Measurements from ENCODE around the gene TRIM33. TPM values are rescaled to one million over a fixed set of nuclear protein-coding genes. Genes with fewer than 3 reads are reported as not detected.

Gene TRIM33
- total RNA-seq, 4 donors from 2014 or later, result 50.8 to 68.2 (median 53.4) TPM

DNA sequence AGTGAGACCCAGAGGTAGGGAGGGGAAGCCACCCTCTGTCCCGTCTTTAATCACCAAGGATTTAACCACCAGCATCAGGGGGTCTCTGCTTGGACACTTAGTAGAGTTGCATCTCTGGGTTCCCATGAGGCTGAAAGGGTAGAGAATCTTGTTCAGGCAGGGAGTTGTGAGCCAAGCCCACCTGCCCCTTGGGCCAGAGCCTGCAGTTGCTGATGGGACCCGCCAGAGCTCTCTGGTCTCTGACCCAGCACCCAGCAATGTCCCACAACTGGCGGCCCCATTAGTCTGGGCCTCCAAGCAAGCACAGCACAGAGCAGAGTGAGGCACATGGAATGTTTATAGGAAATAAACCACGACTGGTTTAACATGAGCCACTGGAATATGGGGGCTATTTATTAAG lies 166.3 kb downstream of the TRIM33 start:
- Histone ChIP-seq H3K9me3 (no peaks in the 10 kb centered on the region), H3K27me3 (no peaks in the 10 kb centered on the region), H3K4me1 (peaks cover 0 to 13% (median 8%) of the 10 kb centered on the region in 4 donors), H3K4me3 (no peak overlapping the region), H3K36me3 (no peaks in the 10 kb centered on the region), H3K27ac (no peak overlapping the region)
- 97 to 99% methylated on average over 4 of the region's 4 CpGs for WGBS, 2 donors
- no peak for DNase-seq (ENCODE audit: low spot score in 2 of 2)
- TF ChIP-seq, protein P1, sequence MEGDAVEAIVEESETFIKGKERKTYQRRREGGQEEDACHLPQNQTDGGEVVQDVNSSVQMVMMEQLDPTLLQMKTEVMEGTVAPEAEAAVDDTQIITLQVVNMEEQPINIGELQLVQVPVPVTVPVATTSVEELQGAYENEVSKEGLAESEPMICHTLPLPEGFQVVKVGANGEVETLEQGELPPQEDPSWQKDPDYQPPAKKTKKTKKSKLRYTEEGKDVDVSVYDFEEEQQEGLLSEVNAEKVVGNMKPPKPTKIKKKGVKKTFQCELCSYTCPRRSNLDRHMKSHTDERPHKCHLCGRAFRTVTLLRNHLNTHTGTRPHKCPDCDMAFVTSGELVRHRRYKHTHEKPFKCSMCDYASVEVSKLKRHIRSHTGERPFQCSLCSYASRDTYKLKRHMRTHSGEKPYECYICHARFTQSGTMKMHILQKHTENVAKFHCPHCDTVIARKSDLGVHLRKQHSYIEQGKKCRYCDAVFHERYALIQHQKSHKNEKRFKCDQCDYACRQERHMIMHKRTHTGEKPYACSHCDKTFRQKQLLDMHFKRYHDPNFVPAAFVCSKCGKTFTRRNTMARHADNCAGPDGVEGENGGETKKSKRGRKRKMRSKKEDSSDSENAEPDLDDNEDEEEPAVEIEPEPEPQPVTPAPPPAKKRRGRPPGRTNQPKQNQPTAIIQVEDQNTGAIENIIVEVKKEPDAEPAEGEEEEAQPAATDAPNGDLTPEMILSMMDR (IDR thresholded peaks at IDR 0.05), result no peak
- TF ChIP-seq EP300 (IDR thresholded peaks at IDR 0.05) (no peak), POLR2A (IDR thresholded peaks at IDR 0.05) (no peak)

Small RNAs within 50 kb of the gene (small RNA-seq; reads per million reads assigned to genes)
- not detected for gene RF00019

Other genes with a start within 250 kb of the TRIM33 start
- gene BCAS2, start 70.4 kb upstream of the TRIM33 start, total RNA-seq, result 10 to 100 TPM; 25.8 to 35.4 (median 28.4) TPM
- gene DENND2C, start 158.8 kb upstream of the TRIM33 start, total RNA-seq, result 1 to 10 TPM; 2.4 to 4.5 (median 3.3) TPM
- not detected for gene AMPD1, start 184.3 kb upstream of the TRIM33 start, total RNA-seq
- gene NRAS, start 205.6 kb upstream of the TRIM33 start, total RNA-seq, result 10 to 100 TPM; 16.3 to 22.8 (median 20.1) TPM
- gene CSDE1, start 246.8 kb upstream of the TRIM33 start, total RNA-seq, result 1,000 to 10,000 TPM in 1 of 4 donors, 100 to 1,000 TPM in 3; 528 to 1,344 (median 763) TPM

Data from tibial nerve (tissue), 4 donors.